Measurements from ENCODE around the gene ZNF516.

The ZNF516 gene

GRCh38 chr18:76456018-76456750 is 38.9 kb downstream of the ZNF516 start:
- Histone ChIP-seq H2AK5ac (ENCODE audit: low read depth, low read length) (no peak overlapping the region), H3K18ac (ENCODE audit: low read length) (no peak overlapping the region), H2BK12ac (ENCODE audit: low read length) (no peak overlapping the region), H2BK120ac (ENCODE audit: low read depth, low read length) (no peak overlapping the region), H3K4me1 (ENCODE audit: control insufficient read depth in 2 of 2, insufficient read depth in 1 of 2, low read depth in 1 of 2, low read length in 2 of 2) (peaks cover 37 to 57% of the 10 kb centered on the region in 2 donors), H3K36me3 (replicated peaks in 1 of 2; ENCODE audit: control insufficient read depth in 2 of 2, insufficient read depth in 2 of 2, low read length in 2 of 2) (peaks cover 5 to 28% of the 10 kb centered on the region in 2 donors), H3K79me1 (ENCODE audit: low read depth, low read length) (peaks cover 17% of the 10 kb centered on the region), H3K4me2 (ENCODE audit: insufficient read depth, low read length, poor library complexity, severe bottlenecking) (no peak overlapping the region), H2BK15ac (ENCODE audit: low read length) (no peak overlapping the region), H2BK5ac (ENCODE audit: low read length) (no peak overlapping the region), H3K9me3 (replicated peaks in 1 of 2; ENCODE audit: control insufficient read depth in 2 of 2, insufficient read depth in 1 of 2, low read depth in 1 of 2, low read length in 2 of 2) (no peaks in the 10 kb centered on the region), H3K4me3 (ENCODE audit: low read length in 2 of 2) (no peak overlapping the region), H4K91ac (ENCODE audit: low read depth, low read length, poor library complexity) (no peak overlapping the region), H3K9ac (ENCODE audit: low read depth, low read length, poor library complexity) (no peak overlapping the region), H3K14ac (ENCODE audit: low read length) (no peak overlapping the region), H3K23ac (ENCODE audit: low read depth, low read length, poor library complexity) (no peak overlapping the region), H3K4ac (ENCODE audit: low read length) (no peak overlapping the region), H3K27me3 (ENCODE audit: control insufficient read depth in 3 of 3, insufficient read depth in 3 of 3, low read depth in 1 of 3, low read length in 3 of 3) (no peaks in the 10 kb centered on the region), H2AFZ (ENCODE audit: low read length) (no peak overlapping the region), H3K27ac (replicated peaks; ENCODE audit: low read length) (peak overlapping the region; percentile 12), H4K8ac (ENCODE audit: low read depth, low read length) (no peak overlapping the region)
- WGBS, 2 donors (ENCODE audit: extremely low coverage in 2 of 2, insufficient read length in 2 of 2, insufficient replicate concordance in 1 of 2): no CpG with 5 or more reads among the region's 16 CpGs
- DNase-seq (ENCODE audit: low spot score): no peak

- Histone ChIP-seq H3K27me3 (ENCODE audit: control insufficient read depth in 3 of 3, insufficient read depth in 3 of 3, low read depth in 1 of 3, low read length in 3 of 3) (no peaks in the 10 kb centered on the region), H3K4ac (ENCODE audit: low read length) (no peak overlapping the region), H3K36me3 (replicated peaks in 1 of 2; ENCODE audit: control insufficient read depth in 2 of 2, insufficient read depth in 2 of 2, low read length in 2 of 2) (peaks cover 5 to 20% of the 10 kb centered on the region in 2 donors), H3K79me1 (ENCODE audit: low read depth, low read length) (peaks cover 15% of the 10 kb centered on the region), H2BK15ac (ENCODE audit: low read length) (no peak overlapping the region), H4K8ac (ENCODE audit: low read depth, low read length) (no peak overlapping the region), H3K14ac (ENCODE audit: low read length) (no peak overlapping the region), H2AFZ (ENCODE audit: low read length) (no peak overlapping the region), H2BK5ac (ENCODE audit: low read length) (no peak overlapping the region), H3K18ac (ENCODE audit: low read length) (peak overlapping the region; percentile 6), H2AK5ac (ENCODE audit: low read depth, low read length) (no peak overlapping the region), H3K9me3 (replicated peaks in 1 of 2; ENCODE audit: control insufficient read depth in 2 of 2, insufficient read depth in 1 of 2, low read depth in 1 of 2, low read length in 2 of 2) (no peaks in the 10 kb centered on the region), H2BK120ac (ENCODE audit: low read depth, low read length) (no peak overlapping the region), H3K4me3 (ENCODE audit: low read length in 2 of 2) (no peak overlapping the region), H3K9ac (ENCODE audit: low read depth, low read length, poor library complexity) (peak overlapping the region; percentile 26), H3K27ac (replicated peaks; ENCODE audit: low read length) (peak overlapping the region; percentile 34), H3K4me2 (ENCODE audit: insufficient read depth, low read length, poor library complexity, severe bottlenecking) (no peak overlapping the region), H3K4me1 (ENCODE audit: control insufficient read depth in 2 of 2, insufficient read depth in 1 of 2, low read depth in 1 of 2, low read length in 2 of 2) (peaks cover 43 to 67% of the 10 kb centered on the region in 2 donors), H3K23ac (ENCODE audit: low read depth, low read length, poor library complexity) (no peak overlapping the region), H2BK12ac (ENCODE audit: low read length) (no peak overlapping the region), H4K91ac (ENCODE audit: low read depth, low read length, poor library complexity) (no peak overlapping the region)
- no peak for DNase-seq (ENCODE audit: low spot score)
- WGBS, 2 donors (ENCODE audit: extremely low coverage in 2 of 2, insufficient read length in 2 of 2, insufficient replicate concordance in 1 of 2): no CpG with 5 or more reads among the region's 8 CpGs
Observed at GRCh38 chr18:76455003-76455676, 39.9 kb downstream of the ZNF516 start.

- Histone ChIP-seq H2AFZ (ENCODE audit: low read length) (no peak overlapping the region), H3K9me3 (replicated peaks in 1 of 2; ENCODE audit: control insufficient read depth in 2 of 2, insufficient read depth in 1 of 2, low read depth in 1 of 2, low read length in 2 of 2) (no peaks in the 10 kb centered on the region), H3K9ac (ENCODE audit: low read depth, low read length, poor library complexity) (no peak overlapping the region), H3K4ac (ENCODE audit: low read length) (no peak overlapping the region), H4K91ac (ENCODE audit: low read depth, low read length, poor library complexity) (no peak overlapping the region), H3K36me3 (replicated peaks in 1 of 2; ENCODE audit: control insufficient read depth in 2 of 2, insufficient read depth in 2 of 2, low read length in 2 of 2) (peaks cover 5 to 13% of the 10 kb centered on the region in 2 donors), H3K4me1 (ENCODE audit: control insufficient read depth in 2 of 2, insufficient read depth in 1 of 2, low read depth in 1 of 2, low read length in 2 of 2) (peaks cover 43 to 72% of the 10 kb centered on the region in 2 donors), H3K27me3 (ENCODE audit: control insufficient read depth in 3 of 3, insufficient read depth in 3 of 3, low read depth in 1 of 3, low read length in 3 of 3) (no peaks in the 10 kb centered on the region), H2BK15ac (ENCODE audit: low read length) (no peak overlapping the region), H3K23ac (ENCODE audit: low read depth, low read length, poor library complexity) (no peak overlapping the region), H4K8ac (ENCODE audit: low read depth, low read length) (no peak overlapping the region), H3K4me2 (ENCODE audit: insufficient read depth, low read length, poor library complexity, severe bottlenecking) (no peak overlapping the region), H2AK5ac (ENCODE audit: low read depth, low read length) (no peak overlapping the region), H3K18ac (ENCODE audit: low read length) (no peak overlapping the region), H2BK12ac (ENCODE audit: low read length) (no peak overlapping the region), H3K4me3 (ENCODE audit: low read length in 2 of 2) (no peak overlapping the region), H3K27ac (replicated peaks; ENCODE audit: low read length) (no peak overlapping the region), H3K14ac (ENCODE audit: low read length) (no peak overlapping the region), H2BK5ac (ENCODE audit: low read length) (no peak overlapping the region), H3K79me1 (ENCODE audit: low read depth, low read length) (peaks cover 13% of the 10 kb centered on the region), H2BK120ac (ENCODE audit: low read depth, low read length) (no peak overlapping the region)
- WGBS, 2 donors (ENCODE audit: extremely low coverage in 2 of 2, insufficient read length in 2 of 2, insufficient replicate concordance in 1 of 2): no CpG with 5 or more reads among the region's 1 CpG
- no peak for DNase-seq (ENCODE audit: low spot score)
Observed at GRCh38 chr18:76454418-76454817, 40.6 kb downstream of the ZNF516 start.

- Histone ChIP-seq H2BK12ac (ENCODE audit: low read length) (no peak overlapping the region), H2AK5ac (ENCODE audit: low read depth, low read length) (no peak overlapping the region), H4K91ac (ENCODE audit: low read depth, low read length, poor library complexity) (no peak overlapping the region), H2BK15ac (ENCODE audit: low read length) (no peak overlapping the region), H2BK5ac (ENCODE audit: low read length) (no peak overlapping the region), H3K4me2 (ENCODE audit: insufficient read depth, low read length, poor library complexity, severe bottlenecking) (no peak overlapping the region), H2AFZ (ENCODE audit: low read length) (no peak overlapping the region), H3K9ac (ENCODE audit: low read depth, low read length, poor library complexity) (no peak overlapping the region), H3K23ac (ENCODE audit: low read depth, low read length, poor library complexity) (no peak overlapping the region), H3K14ac (ENCODE audit: low read length) (no peak overlapping the region), H3K18ac (ENCODE audit: low read length) (no peak overlapping the region), H3K4me1 (ENCODE audit: control insufficient read depth in 2 of 2, insufficient read depth in 1 of 2, low read depth in 1 of 2, low read length in 2 of 2) (peaks cover 47 to 74% of the 10 kb centered on the region in 2 donors), H3K4me3 (ENCODE audit: low read length in 2 of 2) (no peak overlapping the region), H2BK120ac (ENCODE audit: low read depth, low read length) (no peak overlapping the region), H3K36me3 (replicated peaks in 1 of 2; ENCODE audit: control insufficient read depth in 2 of 2, insufficient read depth in 2 of 2, low read length in 2 of 2) (peaks cover 7 to 8% of the 10 kb centered on the region in 2 donors), H3K27ac (replicated peaks; ENCODE audit: low read length) (no peak overlapping the region), H3K9me3 (replicated peaks in 1 of 2; ENCODE audit: control insufficient read depth in 2 of 2, insufficient read depth in 1 of 2, low read depth in 1 of 2, low read length in 2 of 2) (no peaks in the 10 kb centered on the region), H3K27me3 (ENCODE audit: control insufficient read depth in 3 of 3, insufficient read depth in 3 of 3, low read depth in 1 of 3, low read length in 3 of 3) (no peaks in the 10 kb centered on the region), H3K4ac (ENCODE audit: low read length) (no peak overlapping the region), H3K79me1 (ENCODE audit: low read depth, low read length) (peaks cover 9% of the 10 kb centered on the region), H4K8ac (ENCODE audit: low read depth, low read length) (no peak overlapping the region)
- WGBS, 2 donors (ENCODE audit: extremely low coverage in 2 of 2, insufficient read length in 2 of 2, insufficient replicate concordance in 1 of 2): no CpG with 5 or more reads among the region's 5 CpGs
- DNase-seq (ENCODE audit: low spot score): no peak
Observed at GRCh38 chr18:76453932-76454331, 41.1 kb downstream of the ZNF516 start.

Data from neuronal stem cell (in vitro differentiated cells).